ENCODE measurements around the gene CDH8.

The CDH8 gene

DNA sequence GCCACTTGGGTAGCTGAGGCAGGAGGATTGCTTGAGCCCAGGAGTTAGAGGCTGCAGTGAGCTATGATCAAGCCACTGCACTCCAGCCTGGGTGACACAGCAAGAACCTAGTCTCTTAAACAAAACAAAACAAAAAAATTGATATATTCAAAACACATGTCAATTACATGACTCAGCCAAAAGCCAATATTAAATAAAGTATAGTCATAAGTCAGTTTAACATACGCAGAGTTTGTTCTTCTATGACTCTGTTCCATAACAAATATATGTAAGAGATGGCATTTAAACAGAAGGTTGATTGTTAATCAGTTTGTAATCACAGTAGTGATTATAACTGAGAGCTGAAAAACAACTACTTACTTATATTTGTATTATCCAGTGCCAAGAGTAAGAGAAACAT lies 106.5 kb downstream of the CDH8 start:
- DNase-seq, result no peak

DNA sequence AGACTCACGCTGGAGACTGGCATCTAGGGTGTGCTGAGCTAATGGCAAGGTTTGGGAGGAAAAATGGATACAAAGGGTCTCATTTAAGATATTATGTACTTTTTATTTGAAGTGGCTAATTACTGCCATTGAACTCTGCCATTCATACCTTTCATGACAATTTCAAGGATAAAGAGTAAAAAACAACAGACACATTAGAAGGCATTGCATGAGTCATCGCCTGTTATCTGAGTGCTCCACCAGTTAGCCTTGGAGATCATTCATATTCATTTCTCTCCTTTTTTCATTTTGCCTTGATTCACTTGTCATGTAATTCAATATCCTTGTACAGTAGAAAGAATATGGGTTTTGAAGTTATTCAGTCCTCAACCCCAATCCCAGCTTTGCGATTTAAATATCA lies 109.5 kb downstream of the CDH8 start:
- DNase-seq, result no peak

DNA sequence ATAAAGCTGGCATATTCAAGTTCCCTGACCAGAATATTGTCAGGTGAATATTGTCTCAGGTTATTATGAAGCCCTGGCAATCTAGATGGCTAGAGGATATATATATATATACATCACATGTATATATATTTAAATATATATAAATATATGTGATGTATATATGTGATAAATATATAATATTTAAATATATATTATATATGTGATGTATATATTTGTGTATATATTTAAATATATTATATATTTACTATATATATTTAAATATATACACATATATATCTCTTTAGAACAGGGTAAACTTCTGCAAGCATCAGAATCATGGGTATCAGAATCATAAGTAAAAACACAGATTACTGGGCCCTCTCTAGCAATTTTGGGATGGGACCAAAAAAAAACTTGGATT lies 112.6 kb downstream of the CDH8 start:
- no peak for DNase-seq

- DNase-seq, result no peak
Observed at GRCh38 chr16:61921373-61921772, 114.9 kb downstream of the CDH8 start.

DNA sequence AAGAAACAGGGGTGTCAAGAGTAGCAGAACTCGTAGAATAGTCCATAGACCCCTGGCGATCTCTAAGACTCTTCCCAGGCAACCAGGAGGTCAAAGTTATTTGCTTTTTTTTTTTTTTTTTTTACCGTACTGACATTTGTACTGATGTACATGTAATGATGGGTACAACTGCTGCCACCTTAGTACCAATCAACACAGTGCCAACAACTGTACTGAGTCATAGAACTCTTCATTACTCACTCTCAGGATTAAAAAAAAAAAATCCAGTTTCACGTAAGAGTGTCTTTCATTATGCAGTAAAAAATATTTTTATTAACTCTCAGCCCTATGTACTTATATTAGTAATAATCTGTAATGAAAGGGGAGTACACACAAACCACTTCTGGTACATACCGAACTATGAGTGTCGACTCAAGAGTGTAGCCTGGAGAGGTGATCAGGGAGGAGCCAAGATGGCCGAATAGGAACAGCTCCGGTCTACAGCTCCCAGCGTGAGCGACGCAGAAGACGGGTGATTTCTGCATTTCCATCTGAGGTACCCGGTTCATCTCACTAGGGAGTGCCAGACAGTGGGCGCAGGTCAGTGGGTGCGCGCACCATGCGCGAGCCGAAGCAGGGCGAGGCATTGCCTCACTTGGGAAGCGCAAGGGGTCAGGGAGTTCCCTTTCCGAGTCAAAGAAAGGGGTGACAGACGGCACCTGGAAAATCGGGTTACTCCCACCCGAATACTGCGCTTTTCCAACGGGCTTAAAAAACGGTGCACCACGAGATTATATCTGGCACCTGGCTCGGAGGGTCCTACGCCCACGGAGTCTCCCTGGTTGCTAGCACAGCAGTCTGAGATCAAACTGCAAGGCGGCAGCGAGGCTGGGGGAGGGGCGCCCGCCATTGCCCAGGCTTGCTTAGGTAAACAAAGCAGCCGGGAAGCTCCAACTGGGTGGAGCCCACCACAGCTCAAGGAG lies 118.1 kb downstream of the CDH8 start:
- peak; percentile 2 for DNase-seq

DNA sequence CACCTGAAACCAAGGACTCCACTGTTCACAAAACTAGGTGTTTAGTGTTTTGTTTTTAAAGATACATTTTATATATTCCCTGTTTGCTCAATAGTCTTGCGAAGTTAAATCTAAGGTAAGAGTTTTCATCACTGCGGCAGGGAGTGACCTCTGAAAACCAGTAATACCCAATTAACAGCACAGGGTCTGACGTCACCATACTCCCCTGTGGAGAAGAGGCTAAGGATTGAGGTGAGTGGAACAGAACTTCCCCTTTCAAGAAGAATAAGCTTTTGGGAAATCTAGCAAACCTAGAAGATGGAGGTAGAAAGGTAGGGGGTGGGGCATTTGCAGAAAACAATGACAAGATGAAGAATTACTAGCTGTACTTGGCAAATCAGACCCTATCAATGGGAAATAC lies 120.7 kb downstream of the CDH8 start:
- DNase-seq, result no peak

DNA sequence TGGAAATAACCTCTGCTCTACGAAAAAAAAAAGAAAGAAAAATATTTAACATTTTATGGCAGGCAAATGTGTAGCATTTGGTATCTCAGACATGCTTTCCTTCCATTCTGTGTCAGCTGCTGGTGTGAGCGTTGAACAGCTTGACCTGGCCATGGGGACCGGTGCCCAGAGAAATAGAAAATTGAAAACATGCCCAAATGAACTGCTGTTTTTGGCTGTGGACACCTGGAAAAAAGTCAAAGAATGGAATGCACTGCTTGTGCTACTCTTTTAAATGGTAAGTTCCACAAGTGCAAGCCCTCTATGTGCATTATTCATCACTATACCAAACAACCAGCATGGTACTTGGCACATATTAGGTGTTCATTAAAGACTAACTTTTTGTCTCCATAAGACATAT lies 127.2 kb downstream of the CDH8 start:
- no peak for DNase-seq

- DNase-seq, result no peak
Observed at GRCh38 chr16:61908426-61908825, 127.8 kb downstream of the CDH8 start.

GRCh38 chr16:61901689-61902088 lies 134.5 kb downstream of the CDH8 start:
- no peak for DNase-seq

GRCh38 chr16:61900482-61900881 lies 135.8 kb downstream of the CDH8 start:
- DNase-seq, result no peak

GRCh38 chr16:61897657-61898056 lies 138.6 kb downstream of the CDH8 start:
- DNase-seq, result no peak

DNA sequence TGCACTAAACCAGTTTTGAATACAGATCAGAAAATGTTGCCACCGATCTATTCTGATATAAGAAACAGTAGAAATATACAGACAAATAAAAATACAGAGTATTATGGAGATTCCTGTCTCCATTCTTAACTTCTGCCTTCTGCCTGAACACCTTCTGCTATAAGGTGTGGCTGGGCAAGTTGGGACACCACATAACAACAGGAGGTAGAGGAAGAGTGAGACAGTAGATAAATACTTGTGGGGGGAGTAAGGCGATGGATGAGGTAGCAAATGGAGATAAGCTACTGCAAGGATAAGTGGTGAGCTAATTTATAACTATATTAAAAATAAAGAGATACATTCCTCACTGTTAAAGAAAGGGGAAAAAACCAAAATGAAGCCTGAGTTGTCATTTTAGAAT lies 143.7 kb downstream of the CDH8 start:
- no peak for DNase-seq

- no peak for DNase-seq
Observed at GRCh38 chr16:61891460-61891859, 144.8 kb downstream of the CDH8 start.

DNA sequence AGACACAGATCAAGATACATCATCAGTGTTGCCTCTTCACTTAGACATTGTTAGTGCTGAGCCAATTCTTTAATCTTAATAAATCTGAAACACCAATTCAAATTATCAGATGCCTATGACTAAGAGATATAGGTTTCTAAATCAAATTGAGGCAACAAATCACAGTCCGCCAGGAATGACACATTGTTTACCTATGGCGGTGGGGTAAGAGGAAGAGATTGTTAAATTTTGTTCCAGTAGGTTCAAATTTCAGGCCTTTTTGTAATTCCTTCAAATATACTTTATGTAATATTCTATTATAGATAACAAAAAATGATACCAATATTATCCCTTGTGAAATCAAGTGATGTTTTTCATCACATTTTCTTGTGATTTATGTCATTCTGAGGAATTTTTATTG lies 145.9 kb downstream of the CDH8 start:
- DNase-seq, result no peak

GRCh38 chr16:61887903-61888302 lies 148.3 kb downstream of the CDH8 start:
- DNase-seq, result no peak

GRCh38 chr16:61885343-61885742 lies 150.9 kb downstream of the CDH8 start:
- no peak for DNase-seq

- DNase-seq, result no peak
Observed at GRCh38 chr16:61879306-61879705, 156.9 kb downstream of the CDH8 start.

DNA sequence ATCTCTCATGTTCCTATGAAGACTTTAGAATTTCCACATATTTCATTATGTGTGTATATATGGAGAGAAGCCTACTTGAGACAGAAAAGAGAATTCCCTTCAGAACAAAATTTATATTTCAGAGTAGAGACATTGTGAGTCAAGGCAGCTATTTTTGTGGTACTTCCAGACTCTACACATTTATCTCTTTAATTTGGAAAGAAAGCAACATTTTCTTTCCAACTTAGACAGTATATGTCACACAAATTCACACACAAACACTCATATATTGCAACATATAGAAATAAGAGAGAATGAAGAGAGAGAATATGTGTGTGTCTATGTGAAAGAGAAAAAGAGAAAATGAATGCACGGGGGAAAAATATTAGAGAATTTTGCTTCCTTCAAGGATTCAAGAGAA lies 158.8 kb downstream of the CDH8 start:
- no peak for DNase-seq

GRCh38 chr16:61872778-61873119 lies 163.5 kb downstream of the CDH8 start:
- DNase-seq, result no peak

DNA sequence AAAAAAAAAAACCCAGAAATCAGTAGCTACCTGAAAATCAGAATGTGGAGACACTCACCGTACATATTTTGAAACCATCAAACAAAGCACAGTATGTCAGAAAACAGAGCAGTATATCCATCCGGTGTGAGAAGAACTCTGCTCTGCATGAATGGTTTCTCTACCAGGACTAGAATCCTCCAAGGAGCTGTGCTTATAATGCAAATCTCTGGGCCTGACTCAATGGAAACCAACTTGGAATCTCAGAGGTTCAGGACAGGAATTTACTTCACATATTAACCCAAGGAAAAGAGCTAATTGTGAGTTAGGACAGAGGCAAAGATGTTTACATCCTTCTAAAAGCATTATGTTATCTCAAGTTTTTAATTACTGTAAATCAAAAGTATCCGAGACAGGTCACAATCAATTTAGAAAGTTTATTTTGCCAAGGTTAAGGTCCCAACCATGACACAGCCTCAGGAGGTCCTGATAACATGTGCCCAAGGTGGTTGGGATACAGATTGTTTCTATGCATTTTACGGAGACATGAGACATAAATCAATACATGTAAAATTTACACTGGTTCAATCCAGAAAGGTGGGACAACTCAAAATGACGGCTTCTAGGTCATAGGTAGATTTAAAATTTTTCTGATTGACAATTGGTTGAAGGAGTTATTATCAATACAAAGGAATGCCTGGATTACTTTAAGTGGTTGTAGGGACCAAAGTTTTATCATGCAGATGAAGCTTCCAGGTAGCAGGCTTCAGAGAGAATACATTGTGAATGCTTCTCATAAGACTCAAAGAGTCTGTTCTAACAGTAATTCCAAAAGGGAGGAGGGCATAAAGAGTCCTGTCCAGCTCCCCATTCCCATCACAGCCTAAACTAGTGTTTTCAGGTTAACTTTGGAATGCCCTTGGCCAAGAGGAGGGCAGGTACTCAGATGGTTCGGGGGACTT lies 164.1 kb downstream of the CDH8 start:
- DNase-seq, result no peak

DNA sequence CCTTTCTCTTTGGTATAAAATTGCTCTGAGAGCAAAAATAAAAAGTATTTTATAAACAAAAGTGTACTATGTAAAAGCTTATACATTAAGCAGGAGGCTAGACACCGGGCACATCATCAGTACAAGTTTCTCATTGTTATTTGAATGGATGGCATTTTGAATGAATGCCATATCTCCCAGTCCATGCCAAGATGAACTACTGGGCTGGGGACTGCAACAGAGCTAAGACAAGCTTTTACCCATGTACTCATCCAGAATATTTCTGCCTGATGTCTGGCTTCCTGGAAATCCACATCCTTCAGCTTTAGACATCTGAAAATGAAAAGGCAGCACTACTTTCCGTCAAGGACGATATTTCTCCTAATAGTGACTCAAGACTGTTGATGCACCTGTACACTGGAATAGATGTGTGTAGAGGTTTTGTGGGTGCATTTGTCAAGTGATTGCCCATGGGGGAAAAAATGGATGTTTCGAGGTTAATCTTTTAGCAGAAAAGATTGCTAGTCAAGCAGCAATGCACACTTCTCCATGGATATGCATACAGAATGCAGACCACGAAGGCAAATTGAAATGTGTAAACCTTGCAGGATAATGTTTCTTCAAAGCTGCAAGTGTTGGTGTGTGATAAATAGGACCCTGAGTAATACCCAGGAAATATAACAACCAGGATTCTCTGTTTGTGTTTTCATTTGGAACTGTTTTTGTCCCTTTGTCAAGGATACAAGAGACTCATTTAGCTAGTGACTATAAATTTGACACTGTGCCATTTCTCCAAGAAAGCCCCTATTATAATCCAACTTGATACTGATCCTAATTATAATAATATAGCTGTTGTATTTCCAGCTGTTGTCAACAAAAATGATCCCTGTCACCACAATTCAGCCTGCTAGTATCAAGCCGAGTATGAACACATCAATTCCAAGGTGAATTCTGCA lies 173.8 kb downstream of the CDH8 start:
- DNase-seq, result no peak

GRCh38 chr16:61858988-61859387 lies 177.2 kb downstream of the CDH8 start:
- DNase-seq, result no peak

- no peak for DNase-seq
Observed at GRCh38 chr16:61842666-61843065, 193.6 kb downstream of the CDH8 start.
